ENCODE data around the gene GPS1.

- TF ChIP-seq EZH2 (IDR thresholded peaks at IDR 0.05; ENCODE audit: insufficient read depth, low read length) (no peak), CTCF (IDR thresholded peaks at IDR 0.05; ENCODE audit: insufficient read depth, low read depth, low read length) (no peak)
Measured at GRCh38 chr17:82005701-82006348, 45.9 kb upstream of the GPS1 start.
